ENCODE data around the gene GMFB. TPM values are rescaled to one million over a fixed set of nuclear protein-coding genes. Genes with fewer than 3 reads are reported as not detected.

GMFB gene
- total and polyA plus RNA-seq, 2 experiments from 2014 or later = 26.7 to 38.1 TPM

DNA sequence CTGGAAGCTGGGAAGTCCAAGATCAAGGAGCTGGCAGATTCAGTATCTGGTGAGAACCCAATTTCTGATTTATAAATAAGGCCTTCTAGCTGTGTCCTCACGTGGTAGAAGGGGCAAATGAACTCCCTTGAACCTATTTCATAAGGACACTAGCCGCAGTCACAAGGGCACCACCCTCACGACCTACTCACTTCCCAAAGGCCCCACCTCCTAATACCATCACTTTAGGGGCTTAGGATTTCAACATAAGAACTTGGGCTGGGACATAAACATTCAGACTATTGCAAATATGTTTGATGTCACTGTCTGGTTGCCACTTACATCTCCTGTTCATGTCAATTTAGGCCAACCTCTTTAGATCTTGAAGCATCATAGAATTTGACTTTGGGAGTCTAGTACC lies 36.8 kb downstream of the GMFB start:
- Histone ChIP-seq H3K9me3 (ENCODE audit: low read depth) (no peaks in the 10 kb centered on the region), H3K4me3 (no peak overlapping the region), H3K36me3 (no peaks in the 10 kb centered on the region), H3K4me1 (ENCODE audit: low read depth) (no peaks in the 10 kb centered on the region), H3K27me3 (no peaks in the 10 kb centered on the region), H3K27ac (no peak overlapping the region)
- TF ChIP-seq, protein P1, sequence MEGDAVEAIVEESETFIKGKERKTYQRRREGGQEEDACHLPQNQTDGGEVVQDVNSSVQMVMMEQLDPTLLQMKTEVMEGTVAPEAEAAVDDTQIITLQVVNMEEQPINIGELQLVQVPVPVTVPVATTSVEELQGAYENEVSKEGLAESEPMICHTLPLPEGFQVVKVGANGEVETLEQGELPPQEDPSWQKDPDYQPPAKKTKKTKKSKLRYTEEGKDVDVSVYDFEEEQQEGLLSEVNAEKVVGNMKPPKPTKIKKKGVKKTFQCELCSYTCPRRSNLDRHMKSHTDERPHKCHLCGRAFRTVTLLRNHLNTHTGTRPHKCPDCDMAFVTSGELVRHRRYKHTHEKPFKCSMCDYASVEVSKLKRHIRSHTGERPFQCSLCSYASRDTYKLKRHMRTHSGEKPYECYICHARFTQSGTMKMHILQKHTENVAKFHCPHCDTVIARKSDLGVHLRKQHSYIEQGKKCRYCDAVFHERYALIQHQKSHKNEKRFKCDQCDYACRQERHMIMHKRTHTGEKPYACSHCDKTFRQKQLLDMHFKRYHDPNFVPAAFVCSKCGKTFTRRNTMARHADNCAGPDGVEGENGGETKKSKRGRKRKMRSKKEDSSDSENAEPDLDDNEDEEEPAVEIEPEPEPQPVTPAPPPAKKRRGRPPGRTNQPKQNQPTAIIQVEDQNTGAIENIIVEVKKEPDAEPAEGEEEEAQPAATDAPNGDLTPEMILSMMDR (IDR thresholded peaks at IDR 0.05; ENCODE audit: low read depth, low read length) = no peak
- no peak for DNase-seq (ENCODE audit: low read depth in 1 of 2, low spot score in 1 of 2)

DNA sequence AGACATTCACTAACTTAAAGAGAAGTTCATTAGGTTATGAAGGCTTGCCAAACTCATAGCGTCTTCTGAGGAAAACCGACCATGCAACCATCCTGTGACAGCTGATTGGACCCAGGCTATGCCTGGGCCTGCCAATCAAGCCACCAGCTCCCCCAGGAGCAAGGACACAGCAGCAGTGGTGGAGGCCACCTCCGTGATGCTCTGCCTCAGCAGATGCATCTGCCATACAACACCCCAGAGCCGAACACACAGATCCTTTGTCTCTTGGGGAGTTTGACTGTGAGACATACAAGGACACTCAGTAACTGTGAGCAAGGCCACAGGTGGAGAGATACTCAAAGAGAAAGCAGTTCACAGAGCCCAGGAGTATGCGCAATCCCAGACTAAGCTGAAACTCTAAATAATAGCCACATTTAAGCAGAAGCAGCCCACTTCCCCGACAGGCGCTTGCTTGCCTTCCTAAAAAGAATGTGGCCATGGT lies 37.6 kb downstream of the GMFB start:
- TF ChIP-seq, protein P1 (IDR thresholded peaks at IDR 0.05; ENCODE audit: low read depth, low read length) = no peak
- Histone ChIP-seq H3K9me3 (ENCODE audit: low read depth) (no peaks in the 10 kb centered on the region), H3K27ac (no peak overlapping the region), H3K4me3 (no peak overlapping the region), H3K27me3 (no peaks in the 10 kb centered on the region), H3K36me3 (no peaks in the 10 kb centered on the region), H3K4me1 (ENCODE audit: low read depth) (no peaks in the 10 kb centered on the region)
- DNase-seq (ENCODE audit: low read depth in 1 of 2, low spot score in 1 of 2) = no peak

DNA sequence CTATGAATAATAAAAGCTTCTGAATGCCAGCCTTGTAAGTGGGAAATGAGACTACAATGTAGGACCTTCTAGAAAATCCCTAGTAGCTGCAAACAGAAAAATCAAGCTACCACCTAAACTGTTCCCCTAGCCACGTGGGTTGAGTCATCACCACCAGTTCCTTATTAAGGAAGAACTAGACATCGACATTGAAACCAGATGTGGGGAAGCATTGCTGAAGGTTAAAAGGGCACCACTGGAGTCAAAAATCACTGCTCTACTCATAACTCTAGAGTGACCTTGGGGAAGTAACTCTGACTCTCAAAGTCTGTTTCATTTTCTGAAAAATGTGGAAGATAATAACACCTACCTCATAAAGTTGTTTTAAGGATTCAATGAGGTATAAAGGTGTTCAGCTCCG lies 38.2 kb downstream of the GMFB start:
- Histone ChIP-seq H3K27me3 (no peaks in the 10 kb centered on the region), H3K4me3 (no peak overlapping the region), H3K36me3 (no peaks in the 10 kb centered on the region), H3K4me1 (ENCODE audit: low read depth) (no peaks in the 10 kb centered on the region), H3K9me3 (ENCODE audit: low read depth) (no peaks in the 10 kb centered on the region), H3K27ac (no peak overlapping the region)
- DNase-seq (ENCODE audit: low read depth in 1 of 2, low spot score in 1 of 2) = peak in 1 of 2 donors; percentile 40
- TF ChIP-seq, protein P1 (IDR thresholded peaks at IDR 0.05; ENCODE audit: low read depth, low read length) = no peak

DNA sequence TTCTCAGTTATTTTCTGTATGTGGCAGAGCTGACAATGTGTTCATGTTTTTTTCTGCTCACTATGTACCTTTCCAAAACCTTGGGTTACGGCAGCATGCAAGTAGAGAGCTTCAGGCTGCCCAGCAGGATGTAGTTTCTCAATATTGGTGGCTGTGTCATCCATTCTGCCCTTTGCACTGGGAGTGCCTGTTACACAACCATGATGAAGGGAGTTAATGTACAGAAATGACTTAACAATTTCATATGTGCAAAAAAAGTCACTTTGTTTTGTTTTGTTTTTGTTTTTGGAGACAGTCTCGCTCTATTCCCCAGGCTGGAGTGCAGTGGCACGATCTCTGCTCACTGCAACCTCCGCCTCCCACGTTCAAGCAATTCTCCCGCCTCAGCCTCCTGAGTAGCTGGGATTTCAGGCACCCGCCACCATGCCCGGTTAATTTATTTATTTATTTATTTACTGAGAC lies 41.5 kb downstream of the GMFB start:
- Histone ChIP-seq H3K27ac (no peak overlapping the region), H3K27me3 (no peaks in the 10 kb centered on the region), H3K9me3 (ENCODE audit: low read depth) (no peaks in the 10 kb centered on the region), H3K36me3 (no peaks in the 10 kb centered on the region), H3K4me3 (no peak overlapping the region), H3K4me1 (ENCODE audit: low read depth) (no peaks in the 10 kb centered on the region)
- DNase-seq (ENCODE audit: low read depth in 1 of 2, low spot score in 1 of 2) = peak in 1 of 2 donors; percentile 86
- TF ChIP-seq, protein P1 (IDR thresholded peaks at IDR 0.05; ENCODE audit: low read depth, low read length) = no peak

DNA sequence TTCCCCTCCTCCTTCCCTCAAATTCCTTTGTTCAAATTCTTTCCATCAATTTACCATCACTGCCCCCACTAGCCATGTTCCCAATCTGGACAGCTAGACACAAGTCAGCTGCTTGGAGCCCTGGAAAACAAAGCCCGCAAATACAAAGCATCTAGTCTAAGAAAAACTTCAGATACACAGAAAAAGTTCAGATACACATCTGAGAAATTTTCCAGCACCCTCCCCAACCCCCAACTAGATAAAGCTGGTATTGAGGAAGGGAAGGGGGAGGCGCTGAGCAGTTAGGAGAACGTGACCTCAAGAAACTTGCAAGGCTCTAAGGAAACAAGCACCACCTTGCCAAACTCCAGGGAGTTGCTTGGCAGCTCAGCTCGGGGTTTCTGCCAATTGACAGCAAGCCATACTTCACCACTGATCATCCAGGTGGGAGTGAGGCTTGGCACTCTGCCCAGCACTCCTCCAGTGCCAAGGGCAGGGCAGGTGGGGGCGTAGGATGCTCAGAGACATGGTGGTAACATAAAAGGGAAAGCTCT lies 42.6 kb downstream of the GMFB start:
- Histone ChIP-seq H3K27ac (no peak overlapping the region), H3K9me3 (ENCODE audit: low read depth) (no peaks in the 10 kb centered on the region), H3K4me3 (no peak overlapping the region), H3K27me3 (no peaks in the 10 kb centered on the region), H3K36me3 (no peaks in the 10 kb centered on the region), H3K4me1 (ENCODE audit: low read depth) (no peaks in the 10 kb centered on the region)
- TF ChIP-seq, protein P1 (IDR thresholded peaks at IDR 0.05; ENCODE audit: low read depth, low read length) = no peak
- DNase-seq (ENCODE audit: low read depth in 1 of 2, low spot score in 1 of 2) = peak in 1 of 2 donors; percentile 95
